Measurements from ENCODE around the gene RNF43. TPM values are rescaled to one million over a fixed set of nuclear protein-coding genes. Genes with fewer than 3 reads are reported as not detected.

RNF43 gene
- total RNA-seq, 1 experiment from 2014 or later, result not detected

- no peak for DNase-seq (ENCODE audit: low read depth)
Observed at GRCh38 chr17:58382108-58382871, 35.0 kb downstream of the RNF43 start.

DNA sequence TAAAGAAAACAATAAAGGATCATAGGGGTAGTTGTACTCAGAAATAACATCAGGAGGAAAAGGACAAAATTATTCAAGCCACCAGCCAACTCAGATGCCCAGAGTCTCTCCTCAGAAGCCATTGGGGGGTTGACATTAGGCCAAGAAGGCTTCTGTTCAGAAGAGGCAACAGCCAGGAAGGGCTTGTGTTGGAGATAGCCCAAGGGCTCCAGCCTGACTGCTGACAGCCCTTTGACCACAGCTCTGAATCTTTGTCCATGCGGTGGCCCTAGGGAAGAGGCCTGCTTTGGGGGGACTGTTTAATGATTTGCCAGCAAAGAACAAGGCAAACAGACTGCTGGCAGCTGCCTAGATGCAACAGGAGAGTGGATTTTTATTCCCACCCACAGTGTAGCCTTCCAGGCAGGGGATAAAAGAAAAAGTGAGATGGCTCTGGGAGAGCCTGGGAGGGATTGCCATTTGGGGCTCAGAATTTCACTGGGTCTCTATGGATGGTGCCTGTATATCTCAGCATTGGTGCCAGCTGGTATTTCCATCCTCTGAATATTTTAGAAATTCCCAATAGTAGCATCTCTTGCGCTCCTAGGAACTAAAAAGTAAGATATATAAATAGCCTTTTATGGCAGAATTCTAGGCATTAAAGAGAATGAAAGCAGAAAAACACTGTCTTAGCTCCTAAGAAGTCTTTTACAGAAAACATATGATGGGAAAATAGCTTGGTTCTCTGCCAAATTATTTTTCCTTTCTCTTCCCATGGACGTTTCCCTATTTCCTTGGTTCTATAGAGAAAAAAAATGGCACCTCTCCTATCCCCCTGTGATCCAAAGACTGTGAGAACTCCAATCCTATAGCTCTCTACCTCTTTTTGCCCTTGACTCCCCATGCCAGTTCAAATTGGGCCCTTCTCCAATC is 36.0 kb downstream of the RNF43 start:
- DNase-seq (ENCODE audit: low read depth), result no peak

DNA sequence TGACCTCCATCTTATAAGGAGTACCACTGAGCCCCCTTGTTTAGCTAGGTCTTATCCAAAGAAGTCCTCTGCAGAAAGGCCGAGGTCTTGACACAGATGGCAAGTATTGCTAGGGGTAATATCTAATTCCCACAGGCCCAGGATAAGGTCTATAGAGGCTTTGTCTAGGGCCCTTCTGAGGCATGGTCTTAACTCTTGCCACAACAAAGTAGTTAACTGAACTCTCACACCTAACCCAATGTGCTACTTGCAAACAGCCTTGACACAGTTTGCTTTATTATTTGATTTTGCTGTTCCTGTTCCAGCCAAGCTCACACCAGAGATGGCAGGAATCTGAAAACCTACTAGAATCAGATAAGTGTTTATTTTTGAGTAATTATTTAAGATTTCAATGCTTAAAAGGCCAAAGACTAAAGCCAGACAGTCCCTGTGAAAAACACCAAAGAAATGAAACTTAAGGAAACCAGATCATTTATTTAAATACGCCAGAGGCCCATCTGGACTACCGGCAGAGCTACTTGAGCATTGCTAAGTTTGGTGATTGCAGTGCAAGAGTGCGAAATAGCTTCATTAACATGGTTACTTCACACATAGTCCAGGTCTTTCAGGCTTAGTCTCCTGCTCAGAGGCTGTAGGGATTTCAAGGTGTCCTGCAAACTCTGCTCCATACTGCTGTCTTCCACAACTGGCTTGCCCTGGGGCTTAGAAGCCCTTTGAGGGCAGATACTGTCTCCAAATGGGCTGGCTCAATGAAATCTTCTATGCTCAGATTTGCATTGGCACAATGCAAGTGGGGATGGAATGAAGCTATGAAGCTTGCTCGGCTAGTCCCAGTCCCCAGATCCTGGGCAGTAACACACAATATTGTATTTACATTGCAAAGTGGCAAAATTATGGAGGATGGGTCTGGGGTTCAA is 36.9 kb downstream of the RNF43 start:
- no peak for DNase-seq (ENCODE audit: low read depth)

- no peak for DNase-seq (ENCODE audit: low read depth)
Observed at GRCh38 chr17:58379511-58379824, 37.9 kb downstream of the RNF43 start.

DNA sequence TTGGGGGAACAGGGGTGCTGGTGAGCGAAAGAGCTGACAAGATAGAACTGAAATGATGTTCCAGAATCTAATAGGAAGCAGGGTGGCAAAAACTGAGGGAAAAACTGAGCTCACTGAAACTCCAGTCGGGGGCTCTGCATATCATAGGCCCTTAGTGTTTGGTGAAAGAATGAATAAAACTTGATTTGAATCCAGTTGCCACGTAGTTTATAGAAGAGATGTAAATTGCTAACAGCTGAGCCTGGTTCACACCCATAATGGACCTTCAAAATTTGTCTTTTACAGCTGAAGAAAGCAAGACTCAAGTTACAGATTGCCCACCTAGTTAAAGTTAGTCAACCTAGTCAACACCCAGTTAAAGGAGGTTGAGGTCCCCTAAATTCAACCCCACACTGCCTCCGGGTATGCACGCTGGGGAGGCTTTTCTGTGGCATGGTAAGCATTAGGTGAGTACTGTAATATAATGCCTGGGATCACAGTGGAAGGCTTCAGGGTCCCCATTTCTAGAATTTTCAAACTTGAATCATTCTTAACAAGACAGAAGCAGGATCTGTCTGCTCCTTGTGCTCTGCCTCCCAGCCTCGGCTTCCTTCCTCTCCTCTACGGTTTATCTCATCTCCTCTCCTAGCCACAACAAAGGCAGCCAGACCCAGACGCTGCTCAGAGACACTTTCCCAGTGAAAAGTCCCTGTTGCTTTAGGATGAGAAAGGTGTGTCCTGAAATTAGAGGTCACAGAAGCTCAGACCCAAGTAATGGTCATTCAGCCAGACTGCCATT is 38.4 kb downstream of the RNF43 start:
- DNase-seq (ENCODE audit: low read depth), result no peak

DNA sequence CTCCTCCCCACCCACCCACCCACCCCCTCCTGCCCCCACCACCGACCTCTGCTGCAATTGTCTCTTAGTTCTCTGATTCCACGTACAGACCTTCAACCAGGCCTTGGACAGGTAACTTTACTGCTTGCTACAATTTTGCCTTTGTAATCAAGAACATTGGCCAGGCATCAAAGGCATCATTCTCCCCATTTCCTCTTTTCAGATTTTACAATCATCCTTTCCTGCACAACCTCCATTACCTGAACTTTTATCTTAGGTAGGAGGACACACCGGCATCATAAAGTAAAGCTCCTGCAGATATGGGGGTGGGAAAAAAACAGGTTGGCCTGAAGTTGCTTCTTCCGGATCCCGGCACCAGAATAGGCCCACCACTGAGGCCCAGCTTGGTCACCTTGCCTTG is 39.7 kb downstream of the RNF43 start:
- no peak for DNase-seq (ENCODE audit: low read depth)

DNA sequence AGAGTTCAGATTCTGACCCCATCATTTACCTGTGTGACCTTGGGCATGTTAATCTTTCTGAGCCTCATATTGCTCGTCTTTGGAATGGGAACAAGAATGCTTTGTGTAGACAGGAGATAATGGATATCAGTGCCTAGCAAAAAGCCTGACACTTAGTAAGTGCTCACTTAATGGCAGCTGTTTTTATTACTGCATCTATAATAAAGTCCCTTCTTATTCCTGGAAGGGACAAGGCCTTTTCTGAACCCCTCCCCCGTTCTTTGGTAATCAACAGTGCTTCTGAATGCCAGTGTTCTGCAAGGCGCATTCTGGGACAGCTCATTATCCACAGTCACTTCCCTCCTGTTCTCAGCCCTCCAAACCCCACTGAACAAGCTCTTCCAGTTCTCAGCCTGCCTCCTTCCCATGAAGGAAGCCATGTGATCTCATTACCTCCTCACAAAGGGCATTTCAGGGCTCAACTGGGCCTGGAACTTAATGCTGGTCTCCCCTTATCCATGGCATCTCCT is 40.2 kb downstream of the RNF43 start:
- no peak for DNase-seq (ENCODE audit: low read depth)

GRCh38 chr17:58376472-58377000 is 40.8 kb downstream of the RNF43 start:
- DNase-seq (ENCODE audit: low read depth), result no peak

DNA sequence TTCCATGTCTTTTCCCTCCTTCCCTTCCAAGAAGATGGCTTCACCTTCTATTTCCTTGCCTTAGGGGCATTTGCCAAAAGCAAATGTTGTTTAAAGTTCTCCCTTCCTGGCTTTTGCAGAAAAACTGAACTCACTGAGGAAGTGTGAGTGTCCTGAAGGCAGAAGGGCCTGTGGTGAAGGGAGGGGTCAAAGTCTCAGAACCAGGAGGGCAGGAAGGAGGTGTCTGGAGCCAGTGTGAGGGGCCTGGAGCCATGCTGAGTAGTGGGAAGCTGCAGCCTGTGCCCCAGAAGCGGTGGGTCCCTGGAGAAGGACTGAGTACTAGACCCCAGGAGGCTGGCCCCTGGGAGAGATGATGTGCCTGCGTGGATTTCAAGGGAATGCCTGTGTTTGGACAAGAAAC is 41.5 kb downstream of the RNF43 start:
- no peak for DNase-seq (ENCODE audit: low read depth)

GRCh38 chr17:58375256-58375655 is 42.1 kb downstream of the RNF43 start:
- DNase-seq (ENCODE audit: low read depth), result no peak

DNA sequence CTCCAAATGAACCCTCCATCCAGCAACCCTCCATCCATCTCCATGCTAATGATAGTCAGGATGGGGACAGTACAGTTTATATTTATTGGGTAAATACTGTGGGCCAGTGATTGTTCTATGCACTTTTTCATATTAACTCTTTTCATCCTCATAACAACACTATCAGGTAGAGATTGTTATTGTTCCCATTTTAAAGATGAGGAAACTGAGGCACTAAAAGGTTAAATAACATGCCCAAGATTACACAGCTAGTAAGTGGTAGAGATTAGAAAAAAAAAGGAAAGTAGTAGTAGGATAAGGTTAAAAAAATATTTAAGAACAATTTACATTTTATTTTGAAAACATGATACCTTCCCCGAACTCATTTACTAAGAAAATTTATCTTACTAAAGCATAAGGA is 43.4 kb downstream of the RNF43 start:
- no peak for DNase-seq (ENCODE audit: low read depth)

DNA sequence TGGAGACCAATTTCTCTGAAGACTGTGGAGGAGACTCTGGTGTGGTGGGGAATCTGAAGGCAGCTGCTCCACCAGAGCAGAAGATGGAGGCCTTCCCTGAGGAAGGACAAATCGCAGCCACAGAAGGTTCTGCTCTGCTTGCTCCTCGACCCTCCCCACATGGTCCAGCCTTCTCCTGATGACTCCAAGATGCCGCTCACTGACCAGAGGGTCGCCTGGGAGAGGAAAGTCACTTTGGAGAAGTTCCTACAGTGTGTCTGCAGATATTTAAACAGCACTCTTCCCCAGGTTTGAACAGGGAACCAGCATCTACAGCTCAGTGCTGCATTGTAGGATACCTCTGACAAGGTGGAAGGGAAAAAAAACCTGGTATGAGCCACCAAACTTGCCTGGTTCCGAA is 44.3 kb downstream of the RNF43 start:
- DNase-seq (ENCODE audit: low read depth), result no peak

GRCh38 chr17:58371300-58371950 is 45.9 kb downstream of the RNF43 start:
- no peak for DNase-seq (ENCODE audit: low read depth)

GRCh38 chr17:58370716-58371115 is 46.6 kb downstream of the RNF43 start:
- no peak for DNase-seq (ENCODE audit: low read depth)

DNA sequence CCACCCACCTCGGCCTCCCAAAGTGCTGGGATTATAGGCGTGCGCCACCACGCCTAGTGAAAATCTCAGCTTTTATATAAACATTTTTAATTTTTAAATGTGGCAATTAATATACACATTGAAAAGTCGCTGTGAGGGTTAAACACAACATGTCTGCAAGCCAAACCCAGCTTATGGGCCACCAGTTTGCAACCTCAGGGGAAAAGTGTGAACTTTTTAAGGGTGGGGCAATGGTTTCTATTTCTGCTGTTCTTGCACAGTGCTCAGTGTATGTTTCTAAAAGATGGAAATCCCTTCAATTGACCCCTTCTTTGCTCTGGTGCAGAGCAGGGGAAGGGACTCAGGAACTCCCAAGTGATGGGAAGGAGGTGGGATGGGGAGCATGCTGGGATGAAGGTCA is 47.0 kb downstream of the RNF43 start:
- no peak for DNase-seq (ENCODE audit: low read depth)

DNA sequence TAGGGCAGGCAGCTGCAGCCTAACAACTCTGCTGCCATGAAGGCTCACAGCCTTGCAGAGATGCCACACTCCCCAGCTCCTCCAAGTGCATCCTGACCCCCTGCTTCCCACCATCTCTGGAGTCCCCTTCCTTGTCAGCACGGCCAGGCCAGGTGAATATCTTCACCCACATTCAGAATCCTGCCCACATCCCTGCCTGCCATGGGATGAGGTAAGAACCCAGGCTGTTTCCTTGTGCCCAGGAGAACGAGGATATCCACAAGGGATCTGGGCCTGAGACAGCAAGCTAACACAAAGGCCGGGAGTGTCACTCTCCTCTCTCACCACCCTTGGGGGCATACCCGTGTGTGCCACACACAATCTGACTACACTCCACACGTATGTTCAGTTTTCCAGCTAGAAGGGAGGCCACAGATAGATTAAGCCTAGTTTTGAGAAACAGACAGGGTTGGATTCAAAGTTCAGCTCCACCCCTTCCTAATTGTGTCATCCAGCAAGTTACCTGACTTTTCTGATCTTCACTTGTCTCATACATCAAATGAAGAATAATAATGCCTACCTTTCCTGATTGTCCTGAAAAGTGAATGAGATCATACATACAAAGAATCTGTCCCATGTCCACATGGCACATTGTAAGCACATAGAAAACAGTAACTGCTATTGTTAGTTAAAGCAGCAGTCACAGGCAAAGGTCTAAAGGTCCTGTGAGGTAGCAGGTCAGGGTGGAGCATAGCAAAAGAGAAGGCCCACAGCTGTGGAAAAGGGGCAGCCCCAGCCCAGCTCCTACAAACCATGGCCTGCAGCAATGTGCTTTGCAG is 47.9 kb downstream of the RNF43 start:
- DNase-seq (ENCODE audit: low read depth), result no peak

- peak; percentile 6 for DNase-seq (ENCODE audit: low read depth)
Observed at GRCh38 chr17:58368860-58369213, 48.5 kb downstream of the RNF43 start.

All from LHCN-M2 (cell line).